Activated T-cell treated with anti-CD3 and anti-CD28 coated beads, Interleukin-2, amount 50 U/mL, for 1 hour (primary cell): ENCODE measurements around the gene POLR2L.

Source experiments
- DNase-seq: peaks from one replicate; pipeline ENCODE4 v3.0.0-alpha.2; 2020

The POLR2L gene

DNA sequence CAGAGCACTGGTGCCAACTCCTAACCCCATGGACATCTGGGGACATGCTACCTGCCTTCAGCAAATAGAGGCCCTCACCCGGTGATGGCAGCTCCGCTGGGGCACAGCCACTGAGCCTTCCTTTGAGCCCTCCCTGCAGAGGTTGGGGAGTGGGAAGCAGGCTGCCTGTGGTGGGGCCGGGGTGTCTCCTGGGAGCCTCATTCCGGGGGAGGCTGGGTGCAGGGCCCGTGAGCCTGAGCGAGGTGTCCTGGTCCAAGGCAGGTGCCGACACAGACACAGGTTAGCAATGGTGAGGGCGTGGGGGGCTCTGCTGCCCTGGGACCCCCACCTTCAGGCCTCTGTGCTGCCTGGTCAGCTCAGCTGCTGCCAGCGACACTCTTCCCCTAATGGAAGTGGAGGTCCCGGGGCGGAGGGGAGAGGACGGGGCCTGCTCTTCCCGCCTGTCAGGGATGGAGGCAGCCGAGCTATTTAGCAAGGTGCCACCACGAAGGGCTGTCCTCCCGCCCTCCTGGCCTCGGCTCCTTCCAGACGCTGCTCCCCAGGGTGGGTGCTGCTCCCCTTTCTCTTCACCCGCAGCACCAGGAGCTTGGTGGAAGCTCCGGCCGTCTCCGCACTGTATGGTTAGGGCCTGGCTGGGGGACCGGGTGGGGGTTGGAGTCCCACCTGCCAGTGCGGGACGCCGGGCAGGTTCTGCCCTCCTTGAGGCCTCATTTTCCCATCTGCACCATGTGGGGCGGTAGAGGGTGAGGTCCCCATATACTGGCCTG is 11.5 kb upstream of the POLR2L start:
- no peak for DNase-seq

DNA sequence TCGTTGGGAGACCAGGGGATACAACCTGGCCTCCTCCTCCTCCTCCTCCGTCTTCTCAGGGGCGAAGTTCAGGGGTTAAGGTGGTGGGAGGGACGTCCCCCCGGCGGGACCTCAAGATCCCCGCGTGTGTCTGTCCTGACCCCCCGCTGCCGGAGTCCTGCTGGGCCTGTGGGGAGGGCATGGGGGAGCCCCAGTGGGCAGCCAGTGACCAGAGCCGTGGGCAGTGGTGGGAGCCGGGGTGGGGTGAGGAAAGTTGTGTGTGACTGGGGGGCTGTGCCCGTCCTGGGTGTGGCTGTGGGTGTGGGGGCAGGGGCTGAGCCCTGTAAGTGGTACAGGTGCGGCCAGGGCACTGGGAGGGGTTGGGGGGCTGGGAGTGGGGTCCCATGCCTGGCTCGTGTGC is 10.4 kb upstream of the POLR2L start:
- DNase-seq, result no peak

DNA sequence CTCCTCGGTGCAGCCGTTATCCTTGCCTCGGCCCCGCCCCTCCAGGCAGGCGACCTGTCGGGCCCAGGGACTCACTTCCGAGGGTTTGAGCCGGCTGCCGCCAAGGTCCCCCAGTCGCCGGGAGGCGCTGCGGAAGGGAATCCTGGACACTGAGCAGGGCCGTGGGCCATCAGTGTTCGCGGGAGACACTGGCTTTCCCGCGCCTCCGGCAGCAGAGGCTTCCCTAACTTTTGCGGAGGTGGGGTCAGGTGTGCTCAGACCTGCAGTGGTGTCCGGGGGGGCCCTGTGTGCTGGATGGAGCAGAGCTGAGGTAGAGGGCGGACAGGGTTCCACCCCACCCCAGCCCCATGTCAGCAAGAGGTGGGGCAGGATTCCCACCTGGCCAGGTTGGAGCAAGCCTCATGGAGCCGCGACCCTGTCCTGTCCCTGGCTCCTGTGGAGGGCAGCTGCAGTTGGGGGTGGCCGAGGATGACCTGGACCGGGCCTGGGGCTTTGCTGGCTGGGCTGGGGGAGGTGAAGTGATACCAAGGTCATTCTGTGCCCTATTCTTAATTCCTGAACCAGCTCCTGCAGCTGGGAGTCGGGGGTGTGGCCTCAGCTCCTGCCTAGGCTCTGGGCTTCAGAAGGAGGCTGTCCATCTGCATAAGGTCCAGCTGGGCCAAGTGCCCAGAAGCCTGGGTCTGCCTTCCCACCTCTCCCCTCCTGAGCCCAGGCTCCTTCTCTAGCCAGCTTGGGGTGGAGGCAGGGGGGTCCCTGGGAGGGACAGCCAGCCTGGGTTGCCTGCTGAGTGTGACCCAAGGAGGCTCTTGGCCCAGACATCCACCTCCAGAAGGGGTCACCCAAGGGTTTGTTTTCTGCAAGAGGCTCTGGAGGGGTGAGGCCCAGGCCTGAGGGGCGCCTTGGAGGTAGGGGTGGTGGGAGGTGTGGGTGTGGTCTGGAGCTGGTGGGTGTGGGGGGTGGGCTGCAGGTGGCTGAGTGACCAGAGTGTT is 8.7 kb upstream of the POLR2L start:
- no peak for DNase-seq

DNA sequence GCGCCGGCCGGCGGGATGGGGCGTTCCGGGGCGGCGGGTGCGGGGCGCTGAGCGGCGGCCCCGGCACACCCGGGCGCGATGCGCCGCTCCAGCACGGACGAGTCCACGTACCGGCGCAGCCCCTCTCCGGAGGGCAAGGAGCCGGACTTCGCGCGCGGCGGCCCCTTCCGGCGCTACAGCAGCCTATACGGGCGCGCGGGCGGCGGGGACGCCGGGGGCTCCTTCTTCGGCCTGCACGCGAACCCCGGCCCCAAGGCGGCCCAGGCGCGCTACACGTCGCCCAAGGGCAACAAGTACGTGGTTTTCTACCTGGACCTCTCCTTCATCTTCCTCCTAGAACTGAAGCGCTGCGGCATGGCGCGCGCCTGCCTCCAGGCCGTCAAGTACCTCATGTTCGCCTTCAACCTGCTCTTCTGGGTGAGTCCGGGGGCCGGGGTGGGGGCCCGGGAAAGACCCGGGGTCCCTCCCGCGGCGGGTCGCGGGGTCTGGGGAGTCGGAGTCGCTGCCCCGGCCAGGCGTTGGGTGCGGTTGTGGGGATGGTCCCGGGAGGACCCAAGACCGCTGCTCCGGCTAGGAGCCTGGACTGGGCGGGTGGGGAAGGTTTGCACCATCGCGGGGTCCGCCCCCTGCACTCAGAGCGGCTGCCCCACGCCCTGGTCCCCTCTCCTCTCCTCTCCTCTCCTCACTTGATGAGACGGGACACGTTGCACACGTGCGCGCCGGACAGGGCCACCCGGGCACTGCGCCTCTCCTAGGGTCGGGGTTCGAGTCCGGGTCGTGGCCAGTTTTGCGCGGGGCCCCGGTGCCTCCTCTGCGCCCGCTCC is 7.8 kb upstream of the POLR2L start:
- no peak for DNase-seq

DNA sequence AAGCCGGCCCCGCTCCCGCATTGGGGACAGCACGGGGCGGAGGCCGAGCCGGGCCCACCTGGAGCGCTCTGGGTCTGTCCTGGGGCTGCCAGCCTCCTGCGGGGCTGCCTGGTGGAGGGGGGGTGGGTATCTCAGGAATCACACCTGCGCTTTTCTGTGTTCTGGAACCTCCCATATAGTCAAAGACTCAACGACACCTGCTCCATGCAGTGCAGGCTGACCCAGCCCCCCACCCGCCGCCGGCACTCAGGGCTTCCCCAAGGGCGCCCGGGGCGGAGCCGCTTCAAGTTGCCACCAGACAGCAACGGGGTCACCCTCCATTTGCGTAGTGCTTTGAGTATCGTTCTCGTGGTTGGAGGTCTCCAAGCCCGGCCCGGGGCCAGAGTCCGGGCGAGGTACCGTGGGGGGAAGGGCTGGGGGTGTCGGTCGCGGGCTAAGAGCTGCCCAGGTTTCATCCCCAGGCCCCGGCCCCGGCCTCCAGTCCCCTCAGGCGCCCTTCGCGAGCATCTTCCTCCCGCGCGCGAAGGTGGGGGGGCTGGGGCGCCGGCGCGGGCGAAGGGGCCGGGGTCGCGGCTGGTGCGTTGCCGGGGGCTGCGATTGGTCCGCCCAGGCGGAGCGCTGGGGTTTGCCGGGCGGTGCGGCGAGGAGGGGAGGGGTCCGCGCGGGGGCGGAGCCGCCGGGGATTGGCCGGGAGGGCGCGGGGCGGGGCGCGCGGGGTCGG is 6.9 kb upstream of the POLR2L start:
- DNase-seq, result peak; percentile 50

DNA sequence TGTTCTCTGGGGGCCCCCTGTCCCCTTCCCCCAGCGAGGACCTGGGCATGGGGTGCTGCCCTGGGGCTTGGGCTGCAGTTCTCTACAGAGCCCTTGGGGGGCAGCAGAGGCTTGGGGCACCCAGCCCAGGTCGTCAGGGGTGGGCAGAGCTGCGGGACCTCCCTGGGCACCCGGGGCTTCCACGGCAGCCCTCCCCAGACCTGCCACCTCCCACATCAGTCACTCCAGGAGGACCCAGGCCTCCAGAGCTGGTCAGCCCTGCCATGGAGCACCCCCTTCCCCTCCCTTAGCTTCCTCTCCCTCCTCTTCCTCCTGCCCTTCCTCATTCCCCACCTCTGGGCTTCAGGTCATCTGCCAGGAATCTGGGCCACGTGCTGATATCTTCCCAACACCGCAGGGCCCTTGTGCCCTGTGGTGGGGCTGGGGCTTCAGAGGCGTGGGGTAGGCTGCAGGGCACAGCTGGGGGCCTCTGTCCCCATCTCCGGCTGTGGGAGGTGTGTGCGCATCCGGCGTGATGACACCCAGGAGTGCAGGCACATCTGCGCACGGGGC is 6.1 kb upstream of the POLR2L start:
- DNase-seq, result peak; percentile 76

DNA sequence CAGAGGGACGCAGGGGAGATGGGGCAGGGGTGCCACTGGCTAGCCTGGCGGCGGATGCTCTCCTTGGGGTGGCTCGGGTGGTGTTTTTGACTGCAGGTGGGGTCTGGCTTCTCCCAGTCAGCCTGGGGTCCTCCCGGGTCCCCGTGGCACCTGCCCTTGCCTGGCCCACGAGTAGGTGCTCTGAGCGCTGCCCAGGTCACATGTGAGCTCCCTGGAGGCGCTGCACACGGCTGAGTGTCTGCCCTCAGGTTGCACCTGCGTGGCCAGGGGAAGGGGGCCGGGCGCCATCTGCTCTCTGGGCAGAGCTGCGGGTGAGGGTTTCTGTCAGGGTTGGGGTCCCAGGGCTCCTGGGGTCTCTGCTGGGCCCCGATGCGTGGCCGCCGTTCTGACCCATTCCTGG is 5.5 kb upstream of the POLR2L start:
- DNase-seq, result no peak

DNA sequence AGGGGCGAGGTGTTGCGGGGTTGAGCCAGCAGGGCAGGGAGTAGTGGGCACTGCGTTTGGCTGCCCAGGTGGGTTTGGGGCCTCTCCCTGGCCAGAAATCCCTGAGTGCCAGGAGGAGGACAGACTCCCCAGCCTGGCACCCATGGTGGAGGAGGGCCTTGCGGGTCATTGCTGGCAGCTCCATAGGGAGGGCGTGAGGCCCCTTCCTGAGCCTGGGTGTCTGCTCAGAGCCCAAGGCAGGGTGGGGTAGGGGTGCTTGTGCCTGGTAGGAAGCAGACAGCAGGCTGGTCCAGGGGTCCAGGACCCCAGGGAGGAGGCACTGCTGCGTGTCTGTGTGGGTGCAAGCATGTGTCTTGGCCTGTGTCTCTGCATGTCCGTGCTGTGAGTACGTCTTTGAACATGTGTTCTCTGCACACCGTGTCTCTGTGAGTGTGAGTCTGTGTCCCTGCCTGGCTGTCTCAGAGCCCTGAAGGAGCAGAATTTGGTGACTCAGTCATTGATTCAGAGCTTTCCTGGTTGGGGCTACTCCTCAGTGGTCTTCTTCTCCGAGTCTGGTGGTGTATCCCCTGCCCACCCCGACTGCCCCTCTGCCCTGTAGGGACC is 4.3 kb upstream of the POLR2L start:
- no peak for DNase-seq

DNA sequence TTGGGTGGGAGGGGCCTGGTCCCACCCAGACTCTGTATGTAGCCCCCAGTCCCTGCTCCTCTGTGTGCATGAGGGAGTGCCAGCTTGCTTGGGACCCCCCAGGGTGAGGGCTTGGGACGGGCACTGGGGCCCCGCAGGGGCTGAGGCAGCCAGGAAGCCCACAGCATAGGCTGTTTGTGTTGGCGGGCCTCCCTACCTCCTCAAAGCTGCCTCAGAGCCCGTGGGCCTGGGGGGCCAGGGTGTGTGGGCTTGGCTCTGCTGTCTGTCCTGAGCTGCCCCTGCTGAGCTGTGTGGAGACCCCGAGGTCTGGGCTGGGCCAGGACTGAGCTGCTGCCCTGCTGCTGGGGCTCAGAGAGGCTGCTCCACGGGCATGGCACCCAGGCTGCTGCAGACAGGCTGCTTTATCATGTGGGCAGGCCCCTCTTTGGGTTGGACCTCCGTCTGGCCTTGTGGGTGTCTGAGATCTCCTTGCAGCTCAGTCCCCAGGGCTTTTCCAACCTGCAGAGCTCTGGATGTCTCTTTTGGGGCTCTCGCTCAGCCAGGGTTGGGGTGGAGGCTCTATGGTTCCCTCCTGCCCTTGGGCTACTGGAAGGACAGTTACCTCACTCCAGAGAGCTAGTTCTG is 3.7 kb upstream of the POLR2L start:
- DNase-seq, result no peak

DNA sequence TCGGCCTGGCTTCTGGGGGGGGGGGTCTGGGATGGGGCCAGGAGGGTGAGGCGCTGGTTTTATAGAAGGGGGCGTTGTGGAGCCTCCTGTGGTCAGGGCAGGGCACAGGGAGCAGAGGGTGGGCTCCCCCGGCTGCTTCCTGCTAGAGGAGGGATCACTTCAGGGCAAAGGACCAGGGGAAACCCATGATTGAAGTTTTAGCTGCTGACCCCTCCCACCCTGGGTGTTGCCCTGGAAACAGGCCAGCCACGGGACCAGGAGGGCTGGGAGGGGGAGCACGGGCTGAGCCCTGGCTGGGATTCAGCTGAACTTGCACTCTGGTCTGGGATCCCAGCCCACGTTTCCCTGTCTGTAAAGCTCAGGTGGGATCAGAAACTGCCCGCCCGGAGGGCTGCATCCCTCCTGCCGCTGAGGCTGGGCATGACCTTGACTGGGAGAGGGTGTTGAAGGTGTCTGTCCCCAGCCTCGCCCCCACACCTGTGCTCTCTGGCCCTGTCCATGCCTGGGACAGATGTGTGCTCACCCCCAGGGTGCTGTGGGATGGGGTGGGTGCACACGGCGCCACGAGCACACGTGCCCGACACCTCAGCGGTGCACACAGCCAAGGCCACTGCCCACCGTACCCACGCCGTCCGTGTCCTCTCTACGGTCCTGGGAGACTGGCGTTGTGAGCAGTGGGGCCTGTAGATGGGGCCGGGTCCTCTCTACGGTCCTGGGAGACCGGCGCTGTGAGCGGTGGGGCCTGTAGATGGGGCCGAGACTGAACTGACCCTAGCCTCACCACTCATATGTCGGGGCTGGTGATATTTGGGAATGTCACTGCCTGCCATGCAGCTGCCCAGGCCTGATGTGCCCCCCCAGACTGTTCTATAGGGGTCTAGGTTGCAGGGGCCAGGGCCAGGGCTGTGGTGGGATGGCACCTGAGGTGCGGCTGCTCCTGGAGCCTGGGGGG is 2.6 kb upstream of the POLR2L start:
- DNase-seq, result no peak

DNA sequence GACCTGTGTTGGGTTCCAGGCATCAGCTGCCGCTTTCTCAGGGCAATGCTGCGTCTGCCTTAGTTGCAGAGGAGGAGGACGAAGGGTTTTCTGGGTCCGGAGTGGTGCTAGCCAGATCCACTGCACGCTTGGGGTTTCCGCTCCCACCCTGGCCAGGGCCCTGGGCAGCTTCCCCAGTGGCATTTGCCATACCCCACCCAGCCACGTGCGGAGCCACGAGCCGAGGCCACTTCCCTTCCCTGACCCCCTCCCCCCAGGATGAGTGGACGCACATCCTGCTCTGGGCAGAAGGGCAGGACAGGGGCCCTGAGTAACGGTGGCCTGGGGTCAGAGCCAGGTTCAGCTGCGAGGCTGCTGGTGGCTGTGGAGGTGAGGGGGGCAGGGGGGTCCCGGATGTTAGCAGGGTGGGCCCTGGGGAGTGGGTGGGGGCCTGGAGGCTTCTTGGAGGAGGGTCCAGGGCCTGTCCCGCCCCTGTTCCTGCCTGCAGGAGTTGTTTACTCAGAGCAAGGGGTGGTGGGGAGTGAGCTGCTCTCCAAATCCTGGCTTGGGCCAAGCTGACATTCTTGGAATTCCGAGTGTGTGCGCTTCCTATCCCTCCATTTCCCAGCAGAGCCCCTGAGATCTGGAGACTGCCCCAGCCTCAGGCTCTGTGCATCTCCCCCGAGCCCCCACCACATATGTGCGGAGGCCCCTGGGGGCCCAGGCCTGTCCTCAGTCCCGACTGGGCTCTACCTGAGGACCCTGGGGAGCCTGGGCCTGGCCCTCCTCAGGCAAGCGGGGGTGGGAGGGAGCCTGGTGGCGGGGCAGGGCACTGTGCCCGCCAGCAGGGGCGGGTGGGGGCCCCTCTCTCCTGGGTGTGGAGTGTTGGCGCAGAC is 1.7 kb upstream of the POLR2L start:
- DNase-seq, result no peak

DNA sequence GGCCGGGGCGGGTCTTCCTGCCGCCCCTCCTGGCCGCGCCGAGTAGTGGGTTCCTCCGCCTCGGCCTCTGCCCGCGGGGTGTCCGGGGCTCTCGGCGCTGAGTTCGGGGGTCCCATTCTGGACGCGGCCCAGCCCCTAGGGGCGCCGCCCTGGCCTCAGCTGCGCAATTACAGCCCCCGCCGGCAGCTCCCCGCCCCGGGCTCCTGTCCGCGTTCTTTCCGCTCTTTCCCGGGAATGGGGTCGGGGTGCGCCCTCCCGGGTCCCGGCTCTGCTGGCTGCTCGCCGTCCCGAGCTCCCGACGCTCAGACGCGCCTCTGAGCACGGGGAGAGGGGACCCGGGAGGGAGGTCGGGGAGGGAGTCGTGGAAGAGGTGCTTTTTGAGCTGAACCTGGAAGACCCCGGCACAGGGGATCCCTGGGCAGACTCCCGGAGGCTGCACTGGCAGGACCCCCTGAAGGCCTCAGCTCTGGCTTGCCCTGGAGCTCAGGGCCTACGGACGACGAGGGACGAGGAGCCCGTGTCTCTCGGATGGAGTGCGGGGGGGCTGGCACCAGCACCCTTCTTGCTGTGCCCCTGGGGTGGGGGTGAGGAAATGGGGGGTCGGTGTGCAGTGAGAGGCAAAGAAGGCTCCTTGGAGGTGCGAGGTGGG is 881 bp upstream of the POLR2L start:
- no peak for DNase-seq

DNA sequence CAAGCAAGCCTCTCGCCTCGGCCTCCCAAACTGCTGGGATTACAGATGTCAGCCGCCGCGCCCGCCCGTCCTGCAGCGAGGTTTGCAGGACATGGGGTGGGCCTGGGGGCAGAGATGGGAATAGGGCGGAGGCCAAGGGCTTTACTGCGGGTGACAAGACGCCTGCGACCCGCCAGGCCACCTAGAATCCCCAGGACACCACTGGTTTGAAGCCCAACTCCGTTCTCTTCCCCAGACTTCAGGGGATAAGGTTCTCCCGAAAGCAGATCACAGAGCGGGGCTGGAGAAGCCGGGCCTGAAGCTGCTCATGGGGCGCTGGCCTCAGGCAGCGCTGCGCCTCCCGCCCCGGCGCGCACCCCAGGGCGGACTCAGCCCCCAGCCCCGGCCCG is 354 bp downstream of the POLR2L start:
- no peak for DNase-seq

DNA sequence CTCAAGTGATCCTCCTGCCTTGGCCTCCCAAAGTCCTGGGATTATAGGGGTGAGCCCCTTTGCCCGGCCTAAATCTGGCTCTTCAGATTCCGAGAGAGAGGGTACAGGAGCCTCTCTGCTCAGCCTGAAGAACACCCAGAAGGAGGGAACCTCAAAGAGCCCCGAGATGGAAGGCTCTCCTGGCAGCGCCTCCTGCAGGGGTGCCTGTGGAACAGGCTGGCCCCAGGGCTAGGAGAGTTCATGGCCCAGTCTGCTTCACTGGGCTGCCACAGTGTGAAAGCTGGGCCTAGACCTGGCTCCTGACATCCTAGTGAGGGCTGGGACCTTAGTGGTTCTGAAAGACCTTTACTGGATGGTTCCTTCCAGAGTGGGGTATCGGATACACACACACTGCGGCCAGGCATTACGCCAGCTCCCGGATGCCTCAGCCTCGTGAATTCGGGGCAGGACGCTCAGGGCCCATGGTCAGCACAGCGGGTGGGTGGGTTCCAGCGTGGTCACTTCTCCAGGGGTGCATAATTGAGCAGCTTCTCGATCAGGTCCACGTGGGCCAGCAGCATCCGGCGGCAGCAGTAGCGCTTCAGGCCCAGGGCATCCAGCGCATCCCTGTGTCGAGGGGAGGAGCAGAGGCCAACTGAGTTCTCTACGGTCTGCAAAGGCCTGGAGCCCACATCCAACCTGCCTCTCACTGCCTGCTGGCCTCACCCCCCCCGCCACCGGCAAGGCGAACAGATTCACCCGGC is 2.3 kb downstream of the POLR2L start:
- DNase-seq, result no peak

DNA sequence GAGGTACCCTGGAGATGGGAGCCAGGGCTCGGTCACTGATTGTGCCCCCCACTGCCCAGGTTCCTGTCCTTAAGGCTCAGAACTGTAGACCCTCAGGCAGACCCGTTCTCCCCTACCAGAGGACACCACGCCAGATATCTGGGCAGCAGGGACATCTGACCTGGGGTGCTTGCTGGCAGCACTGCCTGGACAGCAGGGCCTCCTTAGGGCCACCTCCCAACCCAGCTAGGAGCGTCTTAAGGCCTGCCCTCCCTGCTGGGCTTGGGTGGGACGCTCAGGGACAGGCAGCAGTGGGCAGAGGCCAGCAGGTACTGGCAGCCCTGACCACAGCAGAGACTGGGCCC is 3.1 kb downstream of the POLR2L start:
- no peak for DNase-seq

DNA sequence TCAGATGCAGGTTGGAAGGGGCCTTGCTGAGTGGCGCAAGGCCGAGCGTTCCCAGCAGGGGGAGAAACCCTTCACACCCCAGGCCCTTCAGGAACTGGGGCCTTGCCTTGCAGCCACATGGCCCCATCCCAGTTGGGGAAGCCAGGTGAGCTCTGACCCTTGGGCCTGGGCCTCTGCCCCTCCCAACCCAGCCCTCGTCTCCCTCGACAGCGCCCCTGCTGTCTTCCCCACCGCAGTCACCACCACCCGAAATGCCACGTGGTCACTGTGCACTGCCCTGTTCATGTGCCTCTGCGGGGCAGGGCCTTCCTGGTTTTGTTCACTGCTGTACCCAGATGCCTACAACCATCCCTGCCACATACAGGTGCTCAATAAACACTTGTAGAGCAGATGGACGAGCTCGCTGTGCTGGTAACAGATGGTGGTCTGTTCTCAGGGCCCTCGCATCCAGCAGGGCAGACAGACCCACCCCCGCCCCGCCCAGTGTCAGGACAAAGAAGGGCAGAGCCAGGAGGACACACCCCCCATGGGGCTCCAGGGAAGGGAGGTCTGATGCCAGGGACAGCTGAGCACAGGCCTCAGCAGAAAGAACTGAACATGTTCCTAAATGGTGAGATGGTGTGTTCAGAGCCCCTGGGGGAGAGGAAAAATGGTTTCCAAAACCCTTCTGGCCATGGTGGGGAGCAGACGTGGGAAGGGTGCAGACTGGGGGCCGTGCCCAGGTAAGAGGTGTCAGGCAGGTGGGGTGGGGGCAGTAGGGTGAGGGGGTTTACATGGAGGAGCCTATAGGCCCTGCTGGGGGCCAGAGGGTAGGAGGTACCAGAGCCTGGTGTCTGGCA is 3.7 kb downstream of the POLR2L start:
- DNase-seq, result no peak

DNA sequence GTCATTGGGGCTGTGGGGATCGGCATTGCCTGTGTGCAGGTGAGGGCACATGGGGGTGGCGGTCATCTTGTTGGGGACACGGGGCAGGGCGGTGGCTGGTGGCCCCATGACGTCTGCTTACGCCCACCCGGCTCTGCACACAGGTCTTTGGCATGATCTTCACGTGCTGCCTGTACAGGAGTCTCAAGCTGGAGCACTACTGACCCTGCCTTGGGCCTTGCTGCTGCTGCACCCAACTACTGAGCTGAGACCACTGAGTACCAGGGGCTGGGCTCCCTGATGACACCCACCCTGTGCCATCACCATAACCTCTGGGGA is 4.4 kb downstream of the POLR2L start:
- no peak for DNase-seq
